K562 (cell line): ENCODE data around the gene AZU1. TPM values are rescaled to one million over a fixed set of nuclear protein-coding genes. Genes with fewer than 3 reads are reported as not detected.

Experiments used
- BRF2 ChIP-seq: IDR thresholded peaks from 3 replicates; pipeline ENCODE4 v1.6.1; 2011; ENCODE audit warnings: borderline replicate concordance, mild to moderate bottlenecking; ENCODE audit not compliant: insufficient read length, insufficient read depth
- CBX2 ChIP-seq: fragments of 200-600 bp; sonication (generic); IDR thresholded peaks from one replicate; pipeline ENCODE4 v1.6.1; 2012; ENCODE audit warnings: mild to moderate bottlenecking, low read length, inconsistent platforms; ENCODE audit not compliant: insufficient read depth, poor library complexity, severe bottlenecking
- EP400 ChIP-seq: fragments of 450-650 bp; IDR thresholded peaks from 2 replicates; pipeline ENCODE4 v1.6.1; 2017; ENCODE audit warnings: antibody characterized with exemption, mild to moderate bottlenecking, moderate library complexity
- PHF8 ChIP-seq: fragments of 200-600 bp; sonication (generic); IDR thresholded peaks from 2 replicates; pipeline ENCODE4 v1.6.1; 2012; ENCODE audit warnings: mixed run types, mild to moderate bottlenecking, inconsistent platforms, low read length, moderate library complexity, borderline replicate concordance
- RBM34 ChIP-seq: fragments of 200-400 bp; formaldehyde crosslinking; IDR thresholded peaks from 2 replicates; pipeline ENCODE4 v1.6.1; 2018; ENCODE audit warnings: low read length, borderline replicate concordance; ENCODE audit not compliant: insufficient read depth
- SNRNP70 ChIP-seq: fragments of 200-400 bp; formaldehyde crosslinking; optimal IDR thresholded peaks from 2 replicates; pipeline ENCODE3; 2017; ENCODE audit warnings: low read depth, low read length
- TAF1 ChIP-seq: IDR thresholded peaks from 2 replicates; pipeline ENCODE4 v1.6.1; 2011; ENCODE audit warnings: mild to moderate bottlenecking, low read length, moderate library complexity; ENCODE audit not compliant: insufficient read depth, control insufficient read depth, severe bottlenecking; ENCODE audit errors: extremely low read depth
- UBTF ChIP-seq, 2 experiments: IDR thresholded peaks; 2 replicates each; pipeline ENCODE4 v1.6.1; 2012; ENCODE audit warnings: improper control_type of control experiment in 2 of 2, low read depth in 2 of 2, low read length in 2 of 2, borderline replicate concordance in 1 of 2
- ZBTB43 ChIP-seq: sonication (generic); formaldehyde crosslinking; IDR thresholded peaks from 2 replicates; pipeline ENCODE4 v1.8.0; 2023; ENCODE audit warnings: mild to moderate bottlenecking, missing genetic modification reagents
- ZNF277 ChIP-seq: fragments of 250-450 bp; sonication (Bioruptor Pico); IDR thresholded peaks from 2 replicates; pipeline ENCODE4 v1.8.0; 2022; ENCODE audit warnings: inconsistent platforms, mild to moderate bottlenecking, moderate library complexity, borderline replicate concordance
- polyA plus RNA-seq, 8 experiments: library from polyadenylated mRNA; depleted of rRNA in 4 of 8; stranded (reverse) in 5 of 8; unstranded in 3 of 8; fragments of >200 nt; fragmentation: Nextera tagmentation in 2 of 8; fragmentation: Illumina TruSeq in 1 of 8; extraction: Ambion mirVana in 2 of 8; extraction: Trizol in 1 of 8; gene quantifications; 2 replicates each; pipeline versions ENCODE4 v1.2.1 to v1.2.3, GENCODE V29; 2011 to 2014; ENCODE audit warnings: inconsistent platforms in 1 of 8, missing spikeins in 1 of 8
- total RNA-seq, 7 experiments: library from RNA; depleted of rRNA in 6 of 7; stranded (reverse); fragments of >200 nt in 6 of 7; fragmentation: Illumina TruSeq in 2 of 7; extraction: Trizol in 2 of 7; gene quantifications; 2 replicates each; pipeline versions ENCODE4 v1.2.1 to v1.2.3, GENCODE V29; 2011 to 2021; ENCODE audit warnings: low replicate concordance in 1 of 7

Gene AZU1
- total and polyA plus RNA-seq, 9 of the 15 experiments (the other 6 are each of a cell fraction or from before 2014, with no cell fraction given), result 0.29 to 1.9 (median 0.59) TPM; not detected in 3

DNA sequence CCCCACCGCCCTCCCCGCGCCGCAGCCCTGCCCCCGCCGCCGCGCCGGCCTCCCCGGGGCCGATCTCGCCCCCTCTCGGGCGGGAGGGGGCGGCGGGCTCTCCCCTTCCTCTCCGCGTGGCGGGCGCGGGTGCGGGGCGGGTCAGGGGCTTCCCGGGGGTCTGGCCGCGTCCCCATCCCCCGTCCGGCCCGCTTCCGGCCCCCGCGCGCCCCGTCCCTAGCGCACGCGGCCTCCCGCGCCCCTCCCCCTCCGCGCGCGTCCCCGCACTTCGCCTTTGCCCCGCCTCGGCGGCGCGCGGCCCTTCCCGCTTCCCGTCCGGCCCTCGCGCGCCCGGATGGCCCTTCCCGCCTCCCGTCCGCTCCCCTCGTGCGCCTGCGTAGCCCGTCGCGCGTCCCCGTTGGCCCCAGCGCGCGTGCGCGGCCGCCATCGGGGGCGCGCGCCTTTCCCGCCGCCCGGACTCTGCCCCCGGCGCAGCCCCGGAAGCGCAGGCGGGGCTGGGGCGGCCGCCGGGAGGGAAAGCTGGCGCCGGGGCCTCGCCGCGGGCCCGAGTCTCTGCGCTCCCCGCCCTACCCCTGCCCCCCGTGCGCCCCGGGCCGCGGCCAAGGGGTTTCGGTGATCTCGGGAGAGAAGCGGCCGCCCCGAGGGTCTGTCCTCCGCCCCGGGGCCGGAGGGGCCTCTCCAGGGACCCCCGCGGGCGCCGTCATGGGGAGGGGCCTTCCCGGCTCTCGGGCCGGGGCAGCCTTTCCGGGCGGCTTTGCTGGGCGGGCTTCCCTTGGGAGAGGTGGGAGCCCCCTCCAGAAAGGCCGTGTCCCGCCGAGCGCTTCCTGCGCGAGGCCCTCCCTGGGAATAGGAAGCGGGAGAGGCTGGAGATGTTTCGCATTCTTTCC, 29.9 kb upstream of the AZU1 start (continued):
- TF ChIP-seq EP400, result no peak
- peak; percentile 29; the same call in 1 of the 2 replicates for TF ChIP-seq PHF8
- TF ChIP-seq UBTF (IDR thresholded peaks at IDR 0.05; ENCODE audit: borderline replicate concordance in 1 of 2, low read depth in 2 of 2, low read length in 2 of 2), result no peak; a peak in 1 of 4 replicates
- TF ChIP-seq ZBTB43 (CRISPR knock-in tag), result 0 out of 2 replicates have a peak, but pooled peaks have one; percentile 63
- peak; percentile 46 for TF ChIP-seq TAF1
- TF ChIP-seq ZNF277 (CRISPR knock-in tag), result no peak
- no peak for TF ChIP-seq CBX2
- TF ChIP-seq SNRNP70, result no peak
- TF ChIP-seq BRF2, result no peak
- TF ChIP-seq RBM34, result no peak
